Fibroblast of peridontal ligament (primary cell): ENCODE results near the gene SPACA6.
"Not testable (repeated sequence)": the region's sequence is repeated elsewhere in the genome, so short reads cannot be mapped to it uniquely, and the experiment has no call there.

Experiments used
- DNase-seq: peaks from one replicate; pipeline ENCODE4 v3.0.0-alpha.2; 2010; ENCODE audit errors: extremely low read depth

Gene SPACA6, protein sequence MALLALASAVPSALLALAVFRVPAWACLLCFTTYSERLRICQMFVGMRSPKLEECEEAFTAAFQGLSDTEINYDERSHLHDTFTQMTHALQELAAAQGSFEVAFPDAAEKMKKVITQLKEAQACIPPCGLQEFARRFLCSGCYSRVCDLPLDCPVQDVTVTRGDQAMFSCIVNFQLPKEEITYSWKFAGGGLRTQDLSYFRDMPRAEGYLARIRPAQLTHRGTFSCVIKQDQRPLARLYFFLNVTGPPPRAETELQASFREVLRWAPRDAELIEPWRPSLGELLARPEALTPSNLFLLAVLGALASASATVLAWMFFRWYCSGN

GRCh38 chr19:51693260-51693659 is at the start of gene SPACA6:
TSS of gene SPACA6 (plus strand) at chr19:51693330. CDS start at chr19:51693527, 197 bp downstream.
- no peak for DNase-seq

- no peak for DNase-seq
Observed at GRCh38 chr19:51644636-51645271, 48.4 kb upstream of the SPACA6 start.

GRCh38 chr19:51646730-51647129 is 46.4 kb upstream of the SPACA6 start, which contains the start of gene SIGLEC14:
TSS of gene SIGLEC14 (minus strand) at chr19:51646825. CDS start at chr19:51646759, 66 bp downstream.
- DNase-seq, result not testable (repeated sequence)

DNA sequence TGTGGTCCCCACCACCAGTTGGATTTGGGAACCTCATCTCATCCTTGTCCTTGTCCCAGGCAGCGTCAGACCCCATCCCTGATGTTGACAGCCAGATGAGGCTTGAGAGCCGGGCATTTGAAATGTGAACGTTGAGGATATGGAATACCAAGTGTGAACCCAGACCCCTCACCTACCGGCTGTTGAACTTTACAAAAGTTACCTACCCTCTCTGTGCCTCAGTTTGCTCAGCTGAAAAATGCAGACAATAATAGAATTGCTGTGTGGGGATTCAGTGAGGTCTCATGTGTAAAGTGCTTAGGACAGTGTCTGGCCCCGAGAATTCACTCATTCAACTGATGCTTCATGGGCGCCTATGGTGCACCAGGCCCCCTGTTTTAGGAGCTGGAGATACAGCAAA is 45.8 kb upstream of the SPACA6 start:
- no peak for DNase-seq

DNA sequence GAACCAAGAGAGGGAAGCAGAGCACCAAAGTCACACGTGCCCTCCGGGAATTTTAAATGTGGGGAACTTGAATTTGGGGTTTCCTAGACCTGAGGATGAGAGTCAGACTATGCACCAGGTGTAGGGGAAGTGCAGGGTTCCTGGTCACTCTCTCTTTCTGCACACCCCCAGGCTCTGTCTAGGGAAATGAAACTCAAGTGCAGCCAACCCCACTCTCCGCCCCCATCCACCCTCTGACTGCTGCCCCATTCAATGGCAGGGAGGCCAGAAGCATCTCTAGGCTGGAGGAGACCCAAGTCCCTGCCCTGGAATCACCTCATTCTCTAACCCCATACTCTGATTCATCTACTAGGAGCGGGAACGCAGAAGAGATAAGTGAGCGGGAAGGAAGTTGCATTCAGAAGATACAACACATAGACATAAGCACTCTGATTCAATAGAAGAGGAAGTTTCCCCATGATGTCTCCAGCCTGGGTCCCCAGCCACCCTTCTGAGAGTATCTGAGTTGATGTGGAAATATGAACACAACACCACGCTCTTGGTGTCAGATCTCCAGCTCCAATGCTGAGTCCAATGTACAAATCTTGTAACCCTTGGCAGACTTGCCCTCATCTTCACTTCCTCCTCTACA is 41.8 kb upstream of the SPACA6 start:
- no peak for DNase-seq

DNA sequence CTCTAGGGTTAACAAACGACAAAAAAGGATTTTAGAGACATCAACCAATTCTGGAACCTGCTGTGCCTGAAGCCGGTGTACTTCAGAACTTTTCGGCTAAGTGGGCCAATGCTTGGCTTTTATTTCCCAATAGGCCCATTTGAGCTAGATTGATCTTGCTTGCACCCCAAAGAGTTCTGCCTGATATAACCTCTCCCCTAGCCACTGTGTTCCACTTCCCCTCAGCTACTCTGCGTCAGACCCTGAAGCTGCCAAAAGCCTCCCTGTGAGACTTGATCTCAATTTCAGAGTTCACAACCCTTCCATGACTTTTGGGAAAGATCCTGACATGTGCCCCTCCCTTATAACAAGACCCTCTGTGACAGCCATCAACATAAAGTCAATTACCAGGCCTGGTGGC is 40.9 kb upstream of the SPACA6 start:
- DNase-seq, result no peak

- no peak for DNase-seq
Observed at GRCh38 chr19:51653162-51653561, 40.0 kb upstream of the SPACA6 start.

DNA sequence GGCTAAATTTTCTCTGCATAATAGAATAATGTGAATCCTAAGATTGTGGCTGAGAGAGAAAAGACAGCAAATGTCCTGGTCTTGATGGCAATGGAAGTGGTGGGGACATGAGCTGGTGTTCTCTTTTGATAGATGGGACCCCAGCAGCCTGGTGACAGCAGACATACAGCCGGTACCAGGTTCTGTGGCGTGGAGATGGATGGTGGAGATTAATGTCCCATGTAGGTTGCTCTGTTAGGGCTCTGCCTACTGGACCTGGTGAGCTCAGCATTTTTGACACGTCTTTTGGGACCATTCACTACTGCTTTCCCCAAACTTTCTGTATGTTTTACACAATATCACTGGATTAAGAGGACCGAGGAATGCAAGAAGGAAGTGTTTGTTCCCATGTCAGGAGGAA is 38.3 kb upstream of the SPACA6 start:
- DNase-seq, result no peak

- DNase-seq, result peak; percentile 77
Observed at GRCh38 chr19:51660975-51661600, 32.0 kb upstream of the SPACA6 start.

GRCh38 chr19:51663650-51664049 is 29.5 kb upstream of the SPACA6 start:
- no peak for DNase-seq

- no peak for DNase-seq
Observed at GRCh38 chr19:51664131-51664530, 29.0 kb upstream of the SPACA6 start.

GRCh38 chr19:51664997-51665396 is 28.1 kb upstream of the SPACA6 start:
- DNase-seq, result no peak

DNA sequence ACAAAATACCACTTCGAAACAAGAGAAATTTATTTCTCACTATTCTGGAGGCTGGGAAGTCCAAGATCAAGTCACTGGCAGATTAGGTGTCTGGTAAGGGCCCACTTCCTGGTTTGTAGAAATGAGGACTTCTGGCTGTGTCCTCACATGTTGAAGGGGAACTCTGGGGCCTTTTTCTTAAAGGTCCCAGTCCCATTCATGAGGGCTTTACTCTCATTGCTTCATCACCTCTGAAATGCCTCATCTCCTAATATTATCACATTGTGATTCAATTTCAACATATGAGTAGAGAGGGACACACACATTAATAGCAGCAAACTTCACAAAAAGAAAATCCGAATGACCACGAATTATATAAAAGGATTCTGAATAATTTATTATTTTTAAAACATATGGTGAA is 24.9 kb upstream of the SPACA6 start:
- no peak for DNase-seq

DNA sequence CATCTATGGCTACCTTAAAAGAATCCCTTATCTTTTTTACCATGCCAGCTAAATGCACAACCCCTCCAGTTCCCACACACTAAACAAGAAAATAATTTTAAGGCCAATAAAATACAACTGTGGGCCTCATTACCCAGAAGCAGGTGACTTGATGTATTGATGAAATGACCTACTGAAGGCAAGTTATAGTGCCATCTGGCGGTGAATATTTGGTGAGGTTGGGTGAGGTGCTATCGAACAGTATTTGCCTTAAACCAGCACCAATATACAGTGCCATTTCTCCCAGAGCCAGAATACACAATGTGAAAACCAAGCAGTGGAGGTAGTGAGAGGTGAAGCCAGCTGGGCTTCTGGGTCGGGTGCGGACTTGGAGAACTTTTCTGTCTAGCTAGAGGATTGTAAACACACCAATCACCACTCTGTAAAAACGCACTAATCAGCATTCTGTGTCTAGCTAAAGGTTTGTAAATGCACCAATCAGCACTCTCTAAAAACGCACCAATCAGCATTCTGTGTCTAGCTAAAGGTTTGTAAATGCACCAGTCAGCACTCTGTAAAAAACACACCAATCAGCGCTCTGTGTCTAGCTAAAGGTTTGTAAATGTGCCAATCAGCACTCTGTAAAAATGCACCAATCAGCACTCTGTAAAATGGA is 17.1 kb upstream of the SPACA6 start:
- DNase-seq, result peak; percentile 27

DNA sequence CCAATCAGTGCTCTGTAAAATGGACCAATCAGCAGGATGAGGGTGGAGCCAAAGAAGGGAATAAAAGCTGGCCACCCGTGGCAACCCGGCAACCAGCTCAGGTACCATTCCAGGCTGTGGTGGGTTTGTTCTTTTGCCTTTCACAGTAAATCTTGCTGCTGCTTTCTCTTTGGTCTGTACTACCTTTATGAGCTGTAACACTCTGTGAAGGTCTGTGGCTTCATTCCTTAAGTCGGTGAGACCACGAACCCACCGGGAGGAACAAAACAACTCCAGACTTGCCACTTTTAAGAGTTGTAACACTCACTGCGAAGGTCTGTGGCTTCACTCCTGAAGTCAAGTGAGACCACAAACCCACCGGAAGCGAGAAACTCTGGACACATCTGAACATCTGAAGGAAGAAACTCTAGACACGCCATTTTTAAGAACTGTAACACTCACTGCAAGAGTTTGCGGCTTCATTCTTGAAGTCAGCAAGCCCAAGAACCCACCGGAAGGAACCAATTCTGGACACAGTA is 16.5 kb upstream of the SPACA6 start:
- no peak for DNase-seq

DNA sequence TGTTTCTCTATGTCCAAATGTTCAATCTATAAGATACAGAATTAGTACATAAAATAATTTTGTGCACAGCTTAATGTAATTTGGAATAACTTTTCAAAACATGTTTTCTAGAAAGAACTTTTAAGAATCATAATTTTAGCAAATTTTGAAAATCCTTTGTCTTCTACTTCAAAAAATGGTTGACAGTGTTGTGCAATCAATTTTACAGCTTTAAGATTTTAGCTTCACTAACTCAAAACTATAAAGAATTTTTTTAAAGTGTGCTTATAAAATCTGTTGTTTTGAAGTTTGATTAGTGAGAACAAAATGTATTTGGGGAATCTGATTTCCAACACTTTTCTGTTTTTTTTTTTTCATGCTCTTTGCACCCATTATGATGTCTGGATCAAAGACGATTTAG is 12.7 kb upstream of the SPACA6 start:
- DNase-seq, result no peak

GRCh38 chr19:51681286-51681941 is 11.7 kb upstream of the SPACA6 start:
- DNase-seq, result peak; percentile 29

DNA sequence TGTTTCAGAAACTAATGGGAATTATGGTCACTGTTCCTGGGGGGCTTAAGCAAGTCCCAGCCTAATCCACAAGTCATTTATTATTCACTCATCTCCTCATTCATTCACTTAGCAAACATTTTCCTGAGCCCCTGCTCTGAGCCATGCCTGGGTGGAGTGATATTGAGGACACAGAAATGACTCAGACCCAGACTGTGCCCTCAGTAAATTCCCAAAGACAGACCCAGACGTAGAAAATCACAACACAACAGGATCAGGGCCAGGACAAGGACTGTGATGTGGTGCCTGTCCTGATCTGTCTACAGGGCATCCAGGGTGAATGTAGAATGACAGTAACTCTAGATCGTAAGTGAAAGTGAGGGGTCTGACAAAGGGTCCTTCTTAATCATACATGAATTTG is 7.0 kb upstream of the SPACA6 start:
- no peak for DNase-seq

DNA sequence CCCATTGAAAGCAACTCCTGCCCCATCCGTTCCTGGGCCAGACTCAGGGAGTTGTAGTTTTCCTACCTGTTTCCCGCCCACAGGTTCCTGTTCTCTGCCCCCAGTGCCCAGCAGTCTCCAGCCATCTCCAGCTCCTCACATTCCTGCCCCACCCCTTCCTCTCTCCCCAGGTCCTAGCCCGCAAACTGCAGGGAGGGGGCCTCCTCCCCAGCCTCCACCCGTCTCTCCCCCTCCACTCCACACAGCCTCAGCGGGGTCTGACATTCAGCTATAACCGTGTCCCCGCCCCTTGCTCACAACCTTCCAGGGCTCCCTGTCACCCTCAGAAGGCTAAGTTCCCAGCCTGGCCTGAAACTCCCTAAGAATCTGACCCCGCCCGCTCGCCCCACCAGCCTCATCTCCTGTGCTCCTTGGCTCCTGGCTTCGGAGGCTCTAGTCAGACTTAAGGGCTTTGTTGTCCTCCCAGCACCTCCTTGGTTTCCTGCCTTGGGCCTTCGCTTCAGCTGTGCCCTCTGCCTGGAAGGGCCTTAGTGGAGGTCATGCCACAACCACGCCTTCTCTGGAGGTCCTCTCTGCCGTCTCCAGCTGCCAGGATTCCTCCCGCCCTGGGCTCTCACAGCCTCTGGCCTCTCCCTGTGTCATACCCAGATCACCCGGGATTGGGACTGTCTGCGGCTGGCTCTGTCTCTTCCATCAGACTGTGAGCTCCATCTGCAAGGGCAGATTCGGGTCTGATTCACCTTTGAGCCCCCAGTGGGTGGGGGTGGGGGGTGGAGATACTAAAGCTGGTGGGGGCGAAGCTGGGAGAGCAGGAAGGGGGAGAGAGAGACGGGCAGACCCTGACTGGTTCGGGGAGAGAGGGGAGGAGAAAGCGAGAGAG is 5.1 kb upstream of the SPACA6 start:
- peak; percentile 51 for DNase-seq
